MG63 (cell line): ENCODE measurements around the gene DHRS12. TPM values are rescaled to one million over a fixed set of nuclear protein-coding genes. Genes with fewer than 3 reads are reported as not detected.
"Not testable (repeated sequence)": the region's sequence is repeated elsewhere in the genome, so short reads cannot be mapped to it uniquely, and the experiment has no call there.

Experiments used
- DNase-seq: peaks from one replicate; pipeline ENCODE4 v3.0.0-alpha.2; 2020
- H3K27me3 ChIP-seq: fragments of 250-450 bp; sonication (Bioruptor Pico); 2 replicates; pipeline ENCODE4 v1.5.1; 2020; ENCODE audit warnings: mild to moderate bottlenecking, moderate library complexity
- H3K36me3 ChIP-seq: fragments of 250-450 bp; sonication (Bioruptor Pico); 2 replicates; pipeline ENCODE4 v1.5.1; 2020; ENCODE audit warnings: mild to moderate bottlenecking, moderate library complexity
- H3K4me3 ChIP-seq: fragments of 250-450 bp; sonication (Bioruptor Pico); 2 replicates; pipeline ENCODE4 v1.5.1; 2020; ENCODE audit warnings: mild to moderate bottlenecking, moderate library complexity
- H3K9me3 ChIP-seq: fragments of 250-450 bp; sonication (Bioruptor Pico); 2 replicates; pipeline ENCODE4 v1.5.1; 2020; ENCODE audit warnings: mild to moderate bottlenecking, moderate library complexity
- total RNA-seq: library from RNA; depleted of rRNA; stranded (reverse); fragments of >200 nt; shearing (Covaris generic); gene quantifications from 2 replicates; pipeline ENCODE4 v1.2.3, GENCODE V29; 2014; ENCODE audit warnings: low replicate concordance

The DHRS12 gene
- total RNA-seq, 1 experiment from 2014 or later: 5.1 TPM

GRCh38 chr13:51832471-51833152 lies 28.6 kb upstream of the DHRS12 start:
- Histone ChIP-seq H3K9me3 (no peaks in the 10 kb centered on the region), H3K36me3 (no peaks in the 10 kb centered on the region), H3K4me3 (no peak overlapping the region), H3K27me3 (0 out of 2 replicates have a peak, but pooled peaks cover 5% of the 10 kb centered on the region)
- DNase-seq: peak; percentile 30

- DNase-seq: no peak
- Histone ChIP-seq H3K27me3 (0 out of 2 replicates have a peak, but pooled peaks cover 5% of the 10 kb centered on the region), H3K9me3 (no peaks in the 10 kb centered on the region), H3K4me3 (no peak overlapping the region), H3K36me3 (no peaks in the 10 kb centered on the region)
These were observed 27.6 kb upstream of the DHRS12 start for GRCh38 chr13:51831519-51831918.

- DNase-seq: no peak
- 0 out of 2 replicates have a peak, but pooled peaks cover 5% of the 10 kb centered on the region for H3K27me3 ChIP-seq
- no peak overlapping the region for H3K4me3 ChIP-seq
- H3K9me3 ChIP-seq: no peaks in the 10 kb centered on the region
- H3K36me3 ChIP-seq: no peaks in the 10 kb centered on the region
These were observed 25.6 kb upstream of the DHRS12 start for GRCh38 chr13:51829568-51829899.

- H3K4me3 ChIP-seq: no peak overlapping the region
- no peaks in the 10 kb centered on the region for H3K36me3 ChIP-seq
- 0 out of 2 replicates have a peak, but pooled peaks cover 5% of the 10 kb centered on the region for H3K27me3 ChIP-seq
- no peaks in the 10 kb centered on the region for H3K9me3 ChIP-seq
- DNase-seq: no peak
These were observed 25.0 kb upstream of the DHRS12 start for GRCh38 chr13:51828730-51829567.

GRCh38 chr13:51827254-51827653 lies 23.3 kb upstream of the DHRS12 start:
- no peaks in the 10 kb centered on the region for H3K9me3 ChIP-seq
- 0 out of 2 replicates have a peak, but pooled peaks cover 2% of the 10 kb centered on the region for H3K27me3 ChIP-seq
- no peak overlapping the region for H3K4me3 ChIP-seq
- DNase-seq: no peak
- no peaks in the 10 kb centered on the region for H3K36me3 ChIP-seq

GRCh38 chr13:51826606-51827005 lies 22.6 kb upstream of the DHRS12 start:
- no peaks in the 10 kb centered on the region for H3K36me3 ChIP-seq
- 0 out of 2 replicates have a peak, but pooled peaks cover 2% of the 10 kb centered on the region for H3K27me3 ChIP-seq
- H3K4me3 ChIP-seq: no peak overlapping the region
- no peaks in the 10 kb centered on the region for H3K9me3 ChIP-seq
- DNase-seq: no peak

GRCh38 chr13:51825681-51826254 lies 21.8 kb upstream of the DHRS12 start:
- H3K27me3 ChIP-seq: 0 out of 2 replicates have a peak, but pooled peaks cover 2% of the 10 kb centered on the region
- H3K9me3 ChIP-seq: no peaks in the 10 kb centered on the region
- no peak overlapping the region for H3K4me3 ChIP-seq
- DNase-seq: no peak
- no peaks in the 10 kb centered on the region for H3K36me3 ChIP-seq

GRCh38 chr13:51825165-51825592 lies 21.2 kb upstream of the DHRS12 start:
- no peak for DNase-seq
- no peak overlapping the region for H3K4me3 ChIP-seq
- no peaks in the 10 kb centered on the region for H3K36me3 ChIP-seq
- 0 out of 2 replicates have a peak, but pooled peaks cover 2% of the 10 kb centered on the region for H3K27me3 ChIP-seq
- no peaks in the 10 kb centered on the region for H3K9me3 ChIP-seq

GRCh38 chr13:51824712-51825111 lies 20.7 kb upstream of the DHRS12 start:
- not testable (repeated sequence) for H3K27me3 ChIP-seq, DNase-seq, H3K4me3 ChIP-seq, H3K9me3 ChIP-seq, H3K36me3 ChIP-seq

GRCh38 chr13:51823863-51824262 lies 19.9 kb upstream of the DHRS12 start:
- Histone ChIP-seq H3K27me3 (0 out of 2 replicates have a peak, but pooled peaks cover 2% of the 10 kb centered on the region), H3K36me3 (no peaks in the 10 kb centered on the region)

GRCh38 chr13:51823359-51823758 lies 19.4 kb upstream of the DHRS12 start:
- 0 out of 2 replicates have a peak, but pooled peaks cover 2% of the 10 kb centered on the region for H3K27me3 ChIP-seq
- no peaks in the 10 kb centered on the region for H3K9me3 ChIP-seq
- no peak for DNase-seq
- H3K36me3 ChIP-seq: no peaks in the 10 kb centered on the region
- no peak overlapping the region for H3K4me3 ChIP-seq

More at GRCh38 chr13:51823863-51824262, 19.9 kb upstream of the DHRS12 start:
- DNase-seq: no peak
- Histone ChIP-seq H3K9me3 (no peaks in the 10 kb centered on the region), H3K4me3 (no peak overlapping the region)

GRCh38 chr13:51822106-51822815 lies 18.3 kb upstream of the DHRS12 start:
- no peaks in the 10 kb centered on the region for H3K36me3 ChIP-seq
- no peaks in the 10 kb centered on the region for H3K9me3 ChIP-seq
- no peak overlapping the region for H3K4me3 ChIP-seq
- no peak for DNase-seq
- H3K27me3 ChIP-seq: no peaks in the 10 kb centered on the region

GRCh38 chr13:51821606-51822005 lies 17.6 kb upstream of the DHRS12 start:
- Histone ChIP-seq H3K27me3 (no peaks in the 10 kb centered on the region), H3K9me3 (no peaks in the 10 kb centered on the region), H3K36me3 (no peaks in the 10 kb centered on the region), H3K4me3 (no peak overlapping the region)
- DNase-seq: no peak

- no peaks in the 10 kb centered on the region for H3K36me3 ChIP-seq
- no peaks in the 10 kb centered on the region for H3K9me3 ChIP-seq
- DNase-seq: no peak
- H3K4me3 ChIP-seq: no peak overlapping the region
- H3K27me3 ChIP-seq: peaks cover 2% of the 10 kb centered on the region; the same call in 1 of the 2 replicates
These were observed 16.1 kb upstream of the DHRS12 start for GRCh38 chr13:51820016-51820597.

GRCh38 chr13:51819544-51819943 lies 15.6 kb upstream of the DHRS12 start:
- peaks cover 2% of the 10 kb centered on the region; the same call in 1 of the 2 replicates for H3K27me3 ChIP-seq
- H3K9me3 ChIP-seq: no peaks in the 10 kb centered on the region
- H3K4me3 ChIP-seq: no peak overlapping the region
- no peak for DNase-seq
- no peaks in the 10 kb centered on the region for H3K36me3 ChIP-seq

GRCh38 chr13:51818781-51819511 lies 15.0 kb upstream of the DHRS12 start:
- no peaks in the 10 kb centered on the region for H3K9me3 ChIP-seq
- H3K4me3 ChIP-seq: no peak overlapping the region
- H3K36me3 ChIP-seq: no peaks in the 10 kb centered on the region
- peak; percentile 38 for DNase-seq
- peaks cover 2% of the 10 kb centered on the region; the same call in 1 of the 2 replicates for H3K27me3 ChIP-seq
